GM12878 (cell line): ENCODE data around the gene ZNF761. TPM values are rescaled to one million over a fixed set of nuclear protein-coding genes. Genes with fewer than 3 reads are reported as not detected.

Experiments used
- ATAC-seq: fragments of 200-7000 bp; cut with Tn5 transposase; 3 replicates; pipeline ENCODE4 v1.9.1; 2020; ENCODE audit warnings: mild to moderate bottlenecking, moderate library complexity
- BruUV-seq: library from RNA; stranded (reverse); fragments of 400-500 nt; replicated peaks from 2 replicates; lab custom pipeline; 2021; lab: Mats Ljungman, UMichigan
- CTCF ChIA-PET: fragments of 300-600 bp; sonication (Branson Sonifier 250); formaldehyde crosslinking; extraction: SDS; loops from one replicate; lab custom pipeline; 2021; ENCODE audit warnings: inconsistent platforms; lab: Yijun Ruan, JAX
- POLR2A ChIA-PET: fragments of 350-600 bp; formaldehyde crosslinking; extraction: SDS; loops from one replicate; lab custom pipeline; 2021; ENCODE audit warnings: inconsistent platforms; lab: Charles Lee
- RAD21 ChIA-PET: fragments of 300-600 bp; sonication (Branson Sonifier 250); formaldehyde crosslinking; loops from one replicate; lab custom pipeline; 2023; ENCODE audit warnings: antibody characterized with exemption; ENCODE audit not compliant: unreplicated experiment; lab: Charles Lee
- SMC1A ChIA-PET: fragments of 300-600 bp; sonication (Branson Sonifier 250); formaldehyde crosslinking; loops from one replicate; lab custom pipeline; 2023; ENCODE audit not compliant: unreplicated experiment, uncharacterized antibody; lab: Charles Lee
- DNase-seq: peaks from one replicate; pipeline ENCODE4 v3.0.0-alpha.2; 2011; ENCODE audit warnings: low read depth, low spot score
- FAIRE-seq: peaks from 3 replicates; lab custom pipeline; 2011; peaks lifted over from hg19 to GRCh38; lab: Jason Lieb, UNC
- H2AFZ ChIP-seq: 2 replicates; pipeline ENCODE4 v1.6.0; 2011; ENCODE audit warnings: low read depth, low read length, control low read depth; ENCODE audit not compliant: control insufficient read depth
- H3K27ac ChIP-seq: 2 replicates; pipeline ENCODE4 v1.5.1; 2011; ENCODE audit warnings: control low read depth; ENCODE audit not compliant: control insufficient read depth, insufficient read depth
- H3K27me3 ChIP-seq, 2 experiments: replicated peaks in 1 of 2; 2 replicates each; pipeline versions ENCODE4 v1.6.0 to v1.6.1; 2011; ENCODE audit warnings: low read length in 1 of 2; ENCODE audit not compliant: control insufficient read depth in 2 of 2, insufficient read depth in 2 of 2
- H3K36me3 ChIP-seq, 2 experiments: 2 replicates each; pipeline ENCODE4 v1.5.1; 2011; ENCODE audit warnings: low read length in 1 of 2; ENCODE audit not compliant: control insufficient read depth in 2 of 2, insufficient read depth in 2 of 2
- H3K4me1 ChIP-seq: 2 replicates; pipeline ENCODE4 v1.6.1; 2011; ENCODE audit warnings: mild to moderate bottlenecking, low read length, moderate library complexity, mixed read lengths; ENCODE audit not compliant: control insufficient read depth, insufficient read depth
- H3K4me2 ChIP-seq: 2 replicates; pipeline ENCODE4 v1.6.0; 2011; ENCODE audit warnings: control low read depth; ENCODE audit not compliant: control insufficient read depth, insufficient read depth
- H3K4me3 ChIP-seq: fragments of 200-600 bp; sonication (generic); 2 replicates; pipeline ENCODE4 v1.5.1; 2016
- H3K79me2 ChIP-seq: 2 replicates; pipeline ENCODE4 v1.6.0; 2011; ENCODE audit warnings: low read length; ENCODE audit not compliant: control insufficient read depth, insufficient read depth
- H3K9ac ChIP-seq: 2 replicates; pipeline ENCODE4 v1.8.0; 2011; ENCODE audit warnings: low read length, control low read depth, mixed read lengths; ENCODE audit not compliant: control insufficient read depth, insufficient read depth
- H3K9me3 ChIP-seq: replicated peaks from 3 replicates; pipeline ENCODE4 v1.5.1; 2011; ENCODE audit warnings: mild to moderate bottlenecking, low read length; ENCODE audit not compliant: control insufficient read depth, insufficient read depth
- H4K20me1 ChIP-seq: 2 replicates; pipeline ENCODE4 v1.6.0; 2011; ENCODE audit not compliant: control insufficient read depth, insufficient read depth
- IKZF1 ChIP-seq: fragments of 450-650 bp; conservative IDR thresholded peaks from 2 replicates; pipeline ENCODE4 v1.6.1; 2017; ENCODE audit warnings: antibody characterized with exemption, mild to moderate bottlenecking
- PAX5 ChIP-seq: IDR thresholded peaks from 2 replicates; pipeline ENCODE4 v1.6.1; 2011; ENCODE audit warnings: low read depth, low read length, borderline replicate concordance
- PAX8 ChIP-seq: fragments of 450-650 bp; IDR thresholded peaks from 2 replicates; pipeline ENCODE4 v1.6.1; 2017; ENCODE audit warnings: mild to moderate bottlenecking, moderate library complexity
- RAD21 ChIP-seq: IDR thresholded peaks from 2 replicates; pipeline ENCODE4 v1.6.1; 2011; ENCODE audit warnings: mild to moderate bottlenecking, low read depth, low read length, moderate library complexity; ENCODE audit not compliant: insufficient read depth
- RUNX3 ChIP-seq: IDR thresholded peaks from 2 replicates; pipeline ENCODE4 v1.6.1; 2012; ENCODE audit warnings: low read length, inconsistent platforms
- SMC3 ChIP-seq: IDR thresholded peaks from 2 replicates; pipeline ENCODE4 v1.6.1; 2011; ENCODE audit warnings: low read length, improper control_type of control experiment, borderline replicate concordance
- WGBS: methylation state at CpG from one replicate; pipeline ENCODE4 v1.1.6; 2016; ENCODE audit warnings: low lambda C conversion rate; ENCODE audit not compliant: insufficient replicate concordance, insufficient coverage; ENCODE audit errors: missing lambda C conversion rate; 5-methylcytosine and 5-hydroxymethylcytosine counted together
- in situ Hi-C: fragments of 300-500 bp; cut with MboI; formaldehyde crosslinking; loops from 9 replicates; pipeline ENCODE4 v1.14.3; 2018; ENCODE audit warnings: mixed read lengths
- intact Hi-C: fragments of 100-400 bp; cut with micrococcal nuclease; formaldehyde crosslinking; loops from one replicate; pipeline ENCODE4 v1.14.2; 2022; ENCODE audit not compliant: unreplicated experiment
- polyA plus RNA-seq, 11 experiments: library from polyadenylated mRNA; depleted of rRNA in 4 of 11; unstranded in 6 of 11; stranded (reverse) in 5 of 11; fragments of >200 nt; fragmentation: Nextera tagmentation in 4 of 11; fragmentation: Illumina TruSeq in 1 of 11; extraction: Ambion mirVana in 4 of 11; extraction: Trizol in 1 of 11; gene quantifications; 1 replicate in 1 of 11; 2 replicates in 10 of 11; pipeline versions ENCODE4 v1.2.1 to v1.2.3, GENCODE V29; 2011 to 2016; ENCODE audit warnings: inconsistent platforms in 2 of 11, missing spikeins in 2 of 11, low read depth in 1 of 11
- total RNA-seq, 4 experiments: library from RNA; depleted of rRNA in 3 of 4; stranded (reverse); fragments of >200 nt in 3 of 4; fragmentation: Illumina TruSeq in 1 of 4; extraction: Trizol in 1 of 4; gene quantifications; 2 replicates each; pipeline versions ENCODE4 v1.2.1 to v1.2.3, GENCODE V29; 2013 to 2021
- TF ChIP-seq, protein P1 (sequence below), 3 experiments: IDR thresholded peaks in 2 of 3; conservative IDR thresholded peaks in 1 of 3; 2 replicates each; pipeline ENCODE4 v1.5.1; 2011; ENCODE audit warnings: low read depth in 3 of 3, low read length in 3 of 3, mild to moderate bottlenecking in 3 of 3, control low read depth in 2 of 3, moderate library complexity in 2 of 3, inconsistent platforms in 1 of 3, mixed read lengths in 1 of 3; ENCODE audit not compliant: control insufficient read depth in 2 of 3, insufficient read depth in 1 of 3; ENCODE audit errors: extremely low read depth in 1 of 3

Gene ZNF761
- total and polyA plus RNA-seq, 10 of the 15 experiments (the other 5 are each of a cell fraction or from before 2014, with no cell fraction given) = 7.9 to 22.7 (median 10.6) TPM

- RAD21 ChIA-PET = interaction anchor here (0.7 to 2.3 kb wide), 5 partner anchors 30 to 712 kb away, joined by 3 to 13 read pairs (median 3); partner anchors contain the start of gene CNOT3
- H4K20me1 ChIP-seq = no peaks in the 10 kb centered on the region
- intact Hi-C loops (loop anchor here (10.0 kb wide), 1 partner anchor 600 kb away; no protein-coding TSS in a partner anchor), in situ Hi-C loops (loop anchor here (10.0 kb wide), 1 partner anchor 600 kb away; no protein-coding TSS in a partner anchor)
- BruUV-seq = no TSS peak
- WGBS = 50% methylated on average over 9 of the region's 9 CpGs
- H3K4me1 ChIP-seq = no peaks in the 10 kb centered on the region
- H3K27ac ChIP-seq = no peak overlapping the region
- SMC1A ChIA-PET = interaction anchor here (0.6 to 1.2 kb wide), 4 partner anchors 44 to 599 kb away, joined by 3 to 5 read pairs (median 4); no protein-coding TSS in a partner anchor
- H3K79me2 ChIP-seq = no peaks in the 10 kb centered on the region
- FAIRE-seq (peak; percentile 78), DNase-seq (peak; percentile 15), ATAC-seq (peak; percentile 86)
- H3K36me3 ChIP-seq = no peaks in the 10 kb centered on the region
- POLR2A ChIA-PET = no interaction called here
- no peak overlapping the region for H3K4me3 ChIP-seq
- CTCF ChIA-PET = interaction anchor here (0.8 to 2.8 kb wide), 15 partner anchors 9 to 809 kb away, joined by 3 to 16 read pairs (median 4); no protein-coding TSS in a partner anchor
- no peak overlapping the region for H3K9ac ChIP-seq
- no peaks in the 10 kb centered on the region for H3K9me3 ChIP-seq
- H3K4me2 ChIP-seq = no peak overlapping the region
- no peaks in the 10 kb centered on the region for H3K27me3 ChIP-seq
- H2AFZ ChIP-seq = no peak overlapping the region
- TF ChIP-seq RAD21 (peak; percentile 69), RUNX3 (peak; percentile 63), PAX5 (no peak), SMC3 (peak; percentile 64), PAX8 (no peak), IKZF1 (0 out of 2 replicates have a peak, but pooled peaks have one; percentile 22)
- TF ChIP-seq, protein P1, sequence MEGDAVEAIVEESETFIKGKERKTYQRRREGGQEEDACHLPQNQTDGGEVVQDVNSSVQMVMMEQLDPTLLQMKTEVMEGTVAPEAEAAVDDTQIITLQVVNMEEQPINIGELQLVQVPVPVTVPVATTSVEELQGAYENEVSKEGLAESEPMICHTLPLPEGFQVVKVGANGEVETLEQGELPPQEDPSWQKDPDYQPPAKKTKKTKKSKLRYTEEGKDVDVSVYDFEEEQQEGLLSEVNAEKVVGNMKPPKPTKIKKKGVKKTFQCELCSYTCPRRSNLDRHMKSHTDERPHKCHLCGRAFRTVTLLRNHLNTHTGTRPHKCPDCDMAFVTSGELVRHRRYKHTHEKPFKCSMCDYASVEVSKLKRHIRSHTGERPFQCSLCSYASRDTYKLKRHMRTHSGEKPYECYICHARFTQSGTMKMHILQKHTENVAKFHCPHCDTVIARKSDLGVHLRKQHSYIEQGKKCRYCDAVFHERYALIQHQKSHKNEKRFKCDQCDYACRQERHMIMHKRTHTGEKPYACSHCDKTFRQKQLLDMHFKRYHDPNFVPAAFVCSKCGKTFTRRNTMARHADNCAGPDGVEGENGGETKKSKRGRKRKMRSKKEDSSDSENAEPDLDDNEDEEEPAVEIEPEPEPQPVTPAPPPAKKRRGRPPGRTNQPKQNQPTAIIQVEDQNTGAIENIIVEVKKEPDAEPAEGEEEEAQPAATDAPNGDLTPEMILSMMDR (IDR thresholded peaks at IDR 0.05 in 2 of 3, conservative IDR thresholded peaks at IDR 0.05 in 1 of 3; ENCODE audit: control insufficient read depth in 2 of 3, extremely low read depth in 1 of 3, insufficient read depth in 1 of 3, low read depth in 3 of 3, low read length in 3 of 3) = peak; percentile 52 to 71 (median 66); a peak in 4 of 6 replicates
These were observed 6.7 kb upstream of the ZNF761 start for GRCh38 chr19:53424968-53425597.
